Gastrocnemius medialis (tissue), 4 donors: ENCODE measurements around the gene DUSP8. TPM values are rescaled to one million over a fixed set of nuclear protein-coding genes. Genes with fewer than 3 reads are reported as not detected.

Source experiments
- ATAC-seq, 2 donors: fragments of 150-250 bp; one replicate each; pipeline ENCODE4 v1.9.1; 2016
- DNase-seq, 2 donors: peaks; one replicate each; pipeline ENCODE4 v3.0.0-alpha.2; 2019
- H3K27ac ChIP-seq, 4 donors: fragments of 200-600 bp; sonication (generic); 1 replicate in 1 of 4; 2 replicates in 3 of 4; pipeline ENCODE4 v1.5.1; 2016 to 2018; ENCODE audit warnings: mild to moderate bottlenecking in 2 of 4, moderate library complexity in 1 of 4
- H3K27me3 ChIP-seq, 3 donors: fragments of 200-600 bp; sonication (generic) in 2 of 3; 1 replicate in 1 of 3; 2 replicates in 2 of 3; pipeline versions ENCODE4 v1.5.1 to v1.6.0; 2016 to 2019; ENCODE audit warnings: mild to moderate bottlenecking in 1 of 3, moderate library complexity in 1 of 3
- H3K36me3 ChIP-seq, 2 donors: fragments of 200-600 bp; sonication (generic) in 1 of 2; one replicate each; pipeline ENCODE4 v1.5.1; 2017 to 2018
- H3K4me1 ChIP-seq, 2 donors: fragments of 200-600 bp; sonication (generic) in 1 of 2; one replicate each; pipeline ENCODE4 v1.5.1; 2016 to 2017; ENCODE audit warnings: mild to moderate bottlenecking in 2 of 2
- H3K4me3 ChIP-seq, 4 donors: fragments of 200-600 bp; sonication (generic) in 3 of 4; 1 replicate in 1 of 4; 2 replicates in 3 of 4; pipeline ENCODE4 v1.5.1; 2016 to 2019; ENCODE audit warnings: mild to moderate bottlenecking in 2 of 4
- H3K9me3 ChIP-seq, 3 donors: fragments of 200-600 bp; sonication (generic) in 2 of 3; 1 replicate in 1 of 3; 2 replicates in 2 of 3; pipeline ENCODE4 v1.5.1; 2016 to 2019
- POLR2A ChIP-seq, 2 donors: fragments of 450-650 bp; IDR thresholded peaks; one replicate each; pipeline ENCODE4 v1.6.1; 2017; ENCODE audit warnings: antibody characterized with exemption in 2 of 2, mild to moderate bottlenecking in 2 of 2, moderate library complexity in 2 of 2
- in situ Hi-C, 4 donors: fragments of 200-750 bp; cut with MboI; loops; one replicate each; pipeline versions ENCODE4 v1.15.0 to v1.8.0; 2017; ENCODE audit warnings: low sequenced_read_pairs in 4 of 4
- intact Hi-C: fragments of 100-400 bp; cut with DNase I; formaldehyde crosslinking; loops from one replicate; pipeline ENCODE4 v1.15.1; 2023; ENCODE audit warnings: low total_unique reads
- total RNA-seq, 4 donors: library from RNA; depleted of rRNA; stranded (reverse); fragments of >200 nt; gene quantifications; one replicate each; pipeline versions ENCODE4 v1.1.0 to v1.2.3, GENCODE V29; 2016
- TF ChIP-seq, protein P1 (sequence below), 5 experiments: fragments of 450-650 bp in 3 of 5; fragments of 200-600 bp in 2 of 5; sonication (generic) in 2 of 5; IDR thresholded peaks in 4 of 5; conservative IDR thresholded peaks in 1 of 5; 1 replicate in 4 of 5; 2 replicates in 1 of 5; pipeline ENCODE4 v1.5.1; 2016 to 2019; ENCODE audit warnings: antibody characterized with exemption in 5 of 5, mild to moderate bottlenecking in 3 of 5, moderate library complexity in 3 of 5

Gene DUSP8
- total RNA-seq, 4 donors from 2014 or later = 2.6 to 25.9 (median 6.3) TPM

DNA sequence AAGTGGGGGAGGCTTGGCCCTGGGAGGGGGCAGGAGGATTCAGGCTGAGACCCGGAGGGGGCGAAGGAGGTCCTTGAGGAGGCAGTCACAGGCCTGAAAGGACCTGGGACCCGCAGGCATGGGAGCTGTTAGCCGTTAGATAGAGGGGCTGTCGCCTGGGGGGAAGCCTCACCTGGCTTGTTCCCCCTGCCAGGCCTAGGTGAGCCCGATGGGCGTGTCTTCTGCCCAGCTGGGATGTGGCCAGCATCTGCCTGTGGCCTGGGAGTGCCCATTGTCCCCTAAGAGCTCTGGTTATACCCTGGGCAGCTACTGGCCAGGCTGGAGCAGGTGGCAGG is 1.8 kb upstream of the DUSP8 start:
- Histone ChIP-seq H3K4me1 (peaks cover 5 to 40% of the 10 kb centered on the region in 2 donors), H3K27ac (peak overlapping the region; percentile 84 to 89 (median 87)), H3K4me3 (peak overlapping the region in 3 of 4 donors; percentile 43 to 60 (median 59)), H3K9me3 (no peaks in the 10 kb centered on the region), H3K36me3 (no peaks in the 10 kb centered on the region), H3K27me3 (no peaks in the 10 kb centered on the region)
- ATAC-seq (peak; percentile 40 to 47), DNase-seq (peak in 1 of 2 donors; percentile 50)
- peak in 1 of 2 donors; percentile 17 for TF ChIP-seq POLR2A (IDR thresholded peaks at IDR 0.05)
- TF ChIP-seq, protein P1, sequence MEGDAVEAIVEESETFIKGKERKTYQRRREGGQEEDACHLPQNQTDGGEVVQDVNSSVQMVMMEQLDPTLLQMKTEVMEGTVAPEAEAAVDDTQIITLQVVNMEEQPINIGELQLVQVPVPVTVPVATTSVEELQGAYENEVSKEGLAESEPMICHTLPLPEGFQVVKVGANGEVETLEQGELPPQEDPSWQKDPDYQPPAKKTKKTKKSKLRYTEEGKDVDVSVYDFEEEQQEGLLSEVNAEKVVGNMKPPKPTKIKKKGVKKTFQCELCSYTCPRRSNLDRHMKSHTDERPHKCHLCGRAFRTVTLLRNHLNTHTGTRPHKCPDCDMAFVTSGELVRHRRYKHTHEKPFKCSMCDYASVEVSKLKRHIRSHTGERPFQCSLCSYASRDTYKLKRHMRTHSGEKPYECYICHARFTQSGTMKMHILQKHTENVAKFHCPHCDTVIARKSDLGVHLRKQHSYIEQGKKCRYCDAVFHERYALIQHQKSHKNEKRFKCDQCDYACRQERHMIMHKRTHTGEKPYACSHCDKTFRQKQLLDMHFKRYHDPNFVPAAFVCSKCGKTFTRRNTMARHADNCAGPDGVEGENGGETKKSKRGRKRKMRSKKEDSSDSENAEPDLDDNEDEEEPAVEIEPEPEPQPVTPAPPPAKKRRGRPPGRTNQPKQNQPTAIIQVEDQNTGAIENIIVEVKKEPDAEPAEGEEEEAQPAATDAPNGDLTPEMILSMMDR (IDR thresholded peaks at IDR 0.05 in 4 of 5, conservative IDR thresholded peaks at IDR 0.05 in 1 of 5) = no peak
- in situ Hi-C loops (no loop called here), intact Hi-C loops (loop anchor here (1.0 to 5.0 kb wide), 3 partner anchors 28 to 262 kb away; partner anchors contain the start of gene KRTAP5-5)

DNA sequence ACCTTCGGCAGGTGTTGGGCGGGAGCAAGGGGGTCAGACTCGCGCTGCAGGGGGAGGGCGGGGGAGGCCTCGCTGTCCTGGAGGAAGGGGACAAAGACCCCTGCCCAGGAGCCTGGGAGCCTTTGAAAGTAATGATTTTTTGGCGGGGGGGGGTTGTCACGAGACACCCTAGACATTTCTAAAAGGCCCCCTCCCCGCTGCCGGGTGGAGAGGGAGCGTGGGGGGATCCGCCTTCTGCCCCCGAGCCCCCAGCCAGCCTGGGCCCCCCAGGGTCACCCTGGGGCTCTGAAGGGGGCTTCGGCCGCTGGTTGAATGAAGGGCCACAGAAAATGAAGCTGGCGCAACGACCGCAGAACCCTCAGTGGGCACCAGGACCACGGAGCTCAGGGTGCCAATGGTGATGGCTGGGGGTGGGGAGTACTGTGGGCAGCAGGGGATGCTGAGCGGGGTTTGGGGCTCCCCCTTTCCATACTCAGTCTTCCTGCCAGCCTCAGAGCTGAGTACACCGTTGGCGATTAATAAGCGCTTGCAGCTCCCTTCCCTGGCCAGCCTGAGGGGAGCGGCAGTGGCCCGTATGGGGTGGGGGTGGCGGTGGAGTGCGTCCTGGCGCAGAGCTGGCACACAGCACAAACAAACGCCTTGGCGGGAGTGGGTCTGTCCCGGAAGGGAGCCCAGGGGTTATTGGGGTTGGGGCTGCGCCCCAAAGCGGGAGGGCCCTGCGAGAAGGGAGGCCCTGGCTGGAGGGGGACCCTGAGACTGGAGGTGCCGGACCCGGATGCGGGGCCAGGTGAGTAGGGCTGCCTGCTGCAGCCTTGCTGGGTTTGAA is 1.2 kb upstream of the DUSP8 start:
- H3K27me3 ChIP-seq = no peaks in the 10 kb centered on the region
- no peak for ATAC-seq
- H3K36me3 ChIP-seq = no peaks in the 10 kb centered on the region
- no peaks in the 10 kb centered on the region for H3K9me3 ChIP-seq
- in situ Hi-C loops = no loop called here
- intact Hi-C loops = loop anchor here (5.0 kb wide), 1 partner anchor 261 kb away; no protein-coding TSS in a partner anchor
- H3K27ac ChIP-seq = peak overlapping the region; percentile 84 to 89 (median 87)
- peaks cover 5 to 46% of the 10 kb centered on the region in 2 donors for H3K4me1 ChIP-seq
- TF ChIP-seq POLR2A (IDR thresholded peaks at IDR 0.05) = no peak
- TF ChIP-seq, protein P1 (IDR thresholded peaks at IDR 0.05 in 4 of 5, conservative IDR thresholded peaks at IDR 0.05 in 1 of 5) = no peak
- H3K4me3 ChIP-seq = peak overlapping the region; percentile 59 to 83 (median 67)
- no peak for DNase-seq

DNA sequence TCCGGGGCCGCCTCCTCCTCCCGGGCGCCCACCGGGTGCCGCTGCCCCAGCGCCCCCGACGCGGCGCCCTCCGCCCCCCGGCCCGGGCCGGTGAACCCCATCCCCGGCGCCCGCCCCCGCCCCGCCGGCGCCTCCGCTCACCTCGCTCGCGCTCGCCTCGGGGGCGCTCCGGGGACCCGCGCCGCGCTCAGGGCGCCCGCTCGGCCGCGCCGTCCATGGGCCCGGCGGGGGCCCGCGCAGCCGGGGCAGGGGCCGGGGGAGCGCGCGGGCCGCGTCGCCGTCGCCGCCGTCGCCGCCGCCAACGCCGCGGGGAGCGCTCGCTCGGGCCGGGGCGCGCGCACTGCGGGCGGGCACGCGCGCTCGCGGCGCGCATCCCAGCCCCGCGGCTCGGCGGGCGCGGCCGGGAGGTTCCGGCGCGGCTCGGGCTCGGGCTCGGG is 293 bp downstream of the DUSP8 start:
- TF ChIP-seq POLR2A (IDR thresholded peaks at IDR 0.05) = no peak
- TF ChIP-seq, protein P1 (IDR thresholded peaks at IDR 0.05 in 4 of 5, conservative IDR thresholded peaks at IDR 0.05 in 1 of 5) = no peak
- in situ Hi-C loops = no loop called here
- no peak for DNase-seq
- Histone ChIP-seq H3K9me3 (no peaks in the 10 kb centered on the region), H3K4me1 (peaks cover 5 to 61% of the 10 kb centered on the region in 2 donors), H3K4me3 (peak overlapping the region; percentile 54 to 79 (median 62)), H3K27ac (peak overlapping the region; percentile 74 to 91 (median 84)), H3K36me3 (no peaks in the 10 kb centered on the region), H3K27me3 (no peaks in the 10 kb centered on the region)
- intact Hi-C loops = loop anchor here (1.0 to 5.0 kb wide), 2 partner anchors 12 to 259 kb away; no protein-coding TSS in a partner anchor
- peak; percentile 13 to 28 for ATAC-seq

DNA sequence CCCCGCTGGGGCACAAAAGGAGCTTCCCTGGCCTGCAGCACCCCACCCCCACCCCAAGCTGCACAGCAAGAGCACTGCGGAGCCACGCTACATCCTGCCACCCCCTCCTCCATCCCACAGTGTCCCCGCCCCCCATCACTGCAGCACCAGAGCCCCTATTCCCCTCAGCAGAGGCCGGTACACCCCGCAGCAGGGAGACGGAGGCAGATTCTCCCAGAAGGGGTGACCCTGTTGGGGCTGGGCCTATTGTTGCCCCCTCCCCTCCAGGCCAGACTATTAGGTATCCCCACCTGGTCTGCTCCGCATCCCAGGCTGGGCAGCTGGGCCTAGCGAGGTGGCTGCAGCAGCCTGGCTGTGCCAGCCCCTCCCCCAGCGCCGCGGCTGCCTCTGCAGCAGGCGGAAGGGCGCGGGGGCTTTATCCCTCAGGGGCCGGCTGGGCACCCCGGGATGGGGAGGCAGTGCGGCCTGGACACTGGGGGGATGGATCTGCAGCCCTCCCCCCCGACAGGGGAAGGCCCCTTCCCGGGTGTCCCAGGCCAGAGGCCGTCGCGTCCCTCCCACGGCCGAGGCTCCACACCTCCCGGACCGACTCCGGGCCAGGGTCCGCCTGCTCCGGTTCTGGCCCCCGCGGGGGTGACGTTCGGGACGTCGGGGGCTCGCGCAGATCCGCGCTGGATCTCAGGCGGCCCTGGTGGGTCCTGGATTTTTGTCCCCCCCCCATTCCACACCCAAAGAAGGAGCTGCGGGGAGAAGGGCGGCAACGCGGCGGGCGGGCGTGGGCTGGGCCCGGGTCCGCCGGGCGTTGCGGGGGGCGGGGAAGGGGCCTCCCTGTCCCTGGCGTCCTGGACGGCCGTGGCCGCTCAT is 943 bp downstream of the DUSP8 start:
- ATAC-seq = no peak
- Histone ChIP-seq H3K4me3 (peak overlapping the region; percentile 54 to 79 (median 62)), H3K27me3 (no peaks in the 10 kb centered on the region), H3K4me1 (peaks cover 5 to 67% of the 10 kb centered on the region in 2 donors), H3K9me3 (no peaks in the 10 kb centered on the region), H3K36me3 (no peaks in the 10 kb centered on the region), H3K27ac (peak overlapping the region; percentile 74 to 91 (median 84))
- TF ChIP-seq, protein P1 (IDR thresholded peaks at IDR 0.05 in 4 of 5, conservative IDR thresholded peaks at IDR 0.05 in 1 of 5) = no peak
- no peak for TF ChIP-seq POLR2A (IDR thresholded peaks at IDR 0.05)
- in situ Hi-C loops (no loop called here), intact Hi-C loops (loop anchor here (5.0 kb wide), 1 partner anchor 259 kb away; no protein-coding TSS in a partner anchor)
- no peak for DNase-seq
